Large intestine (tissue), 3 donors: ENCODE results near the gene TMSB10. TPM values are rescaled to one million over a fixed set of nuclear protein-coding genes. Genes with fewer than 3 reads are reported as not detected.

Source experiments
- DNase-seq, 2 donors: peaks; one replicate each; pipeline versions ENCODE4 v3.0.0 to v3.0.0-alpha.2; 2013
- H3K27ac ChIP-seq: one replicate; pipeline ENCODE4 v1.5.1; 2013; ENCODE audit warnings: low read length
- H3K27me3 ChIP-seq: 2 replicates; pipeline ENCODE4 v1.6.1; 2013; ENCODE audit warnings: low read length; ENCODE audit not compliant: control insufficient read depth, insufficient read depth
- H3K36me3 ChIP-seq: 2 replicates; pipeline ENCODE4 v1.6.1; 2013; ENCODE audit warnings: low read length; ENCODE audit not compliant: control insufficient read depth, insufficient read depth
- H3K4me1 ChIP-seq: one replicate; pipeline ENCODE4 v1.6.1; 2013; ENCODE audit warnings: low read length; ENCODE audit not compliant: control insufficient read depth, insufficient read depth
- H3K4me3 ChIP-seq: one replicate; pipeline ENCODE4 v1.5.1; 2013; ENCODE audit warnings: low read length
- H3K9me3 ChIP-seq: one replicate; pipeline ENCODE4 v1.6.1; 2013; ENCODE audit warnings: mild to moderate bottlenecking, low read depth, low read length, moderate library complexity; ENCODE audit not compliant: control insufficient read depth
- WGBS: methylation state at CpG from one replicate; pipeline ENCODE4 v1.1.5; 2013; ENCODE audit warnings: low lambda C conversion rate; ENCODE audit not compliant: insufficient coverage; 5-methylcytosine and 5-hydroxymethylcytosine counted together
- polyA plus RNA-seq: library from polyadenylated mRNA; unstranded; fragments of 120-200 nt; gene quantifications from one replicate; pipeline ENCODE4 v1.2.1, GENCODE V29; 2013

Gene TMSB10
- polyA plus RNA-seq, 1 donor: 1,245 TPM

DNA sequence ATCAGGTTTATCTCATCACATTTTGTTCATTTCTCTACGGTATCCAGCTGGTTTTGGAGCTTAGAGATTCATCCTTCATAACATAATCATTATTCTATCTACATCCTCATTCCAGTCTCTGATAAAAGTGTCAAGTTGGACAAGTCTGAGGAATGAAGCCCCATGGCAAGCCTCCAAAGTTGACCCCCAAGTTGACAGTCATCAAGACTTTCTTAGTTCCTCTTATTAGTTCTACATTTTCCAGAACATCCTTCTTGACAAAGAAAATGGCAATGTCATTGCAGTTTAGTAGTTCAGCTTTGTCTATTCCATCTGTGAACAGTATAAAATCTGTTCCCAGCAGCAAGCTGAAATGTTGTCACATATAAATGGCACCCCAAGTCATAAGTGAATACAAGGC is 4.5 kb upstream of the TMSB10 start:
- H3K27me3 ChIP-seq: no peaks in the 10 kb centered on the region
- no peak overlapping the region for H3K4me3 ChIP-seq
- H3K4me1 ChIP-seq: no peaks in the 10 kb centered on the region
- DNase-seq: no peak
- H3K36me3 ChIP-seq: no peaks in the 10 kb centered on the region
- no peak overlapping the region for H3K27ac ChIP-seq
- H3K9me3 ChIP-seq: peaks cover 2% of the 10 kb centered on the region
- 100% methylated on average over 1 of the region's 1 CpG for WGBS

DNA sequence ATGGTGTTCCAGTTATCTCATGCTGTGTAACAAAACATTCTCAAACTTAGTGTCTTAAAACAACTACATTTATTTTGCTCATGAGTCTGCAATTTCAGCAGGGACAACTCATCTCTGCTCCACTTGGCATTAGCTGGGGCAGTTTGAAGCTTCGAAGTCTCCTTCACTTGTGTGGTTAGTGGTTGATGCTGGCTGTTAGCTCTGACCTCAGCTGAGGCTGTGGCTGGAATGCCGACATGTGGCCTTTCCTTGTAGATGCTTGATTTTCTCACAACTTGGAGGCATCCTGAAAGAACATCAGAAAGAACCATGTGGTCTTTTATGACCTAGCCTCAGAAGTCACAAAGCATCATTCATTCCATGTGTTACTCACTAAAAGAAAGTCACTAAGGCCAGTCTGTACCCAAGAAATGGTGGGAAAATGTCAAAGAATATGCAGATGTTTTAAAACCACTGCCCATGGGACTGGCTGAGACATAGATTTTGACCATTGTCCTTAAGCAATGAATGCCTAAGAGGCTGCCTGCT is 3.8 kb upstream of the TMSB10 start:
- WGBS: no CpG with 5 or more reads among the region's 2 CpGs
- no peak for DNase-seq
- Histone ChIP-seq H3K27ac (no peak overlapping the region), H3K9me3 (peaks cover 2% of the 10 kb centered on the region), H3K4me3 (no peak overlapping the region), H3K36me3 (no peaks in the 10 kb centered on the region), H3K4me1 (no peaks in the 10 kb centered on the region), H3K27me3 (no peaks in the 10 kb centered on the region)

DNA sequence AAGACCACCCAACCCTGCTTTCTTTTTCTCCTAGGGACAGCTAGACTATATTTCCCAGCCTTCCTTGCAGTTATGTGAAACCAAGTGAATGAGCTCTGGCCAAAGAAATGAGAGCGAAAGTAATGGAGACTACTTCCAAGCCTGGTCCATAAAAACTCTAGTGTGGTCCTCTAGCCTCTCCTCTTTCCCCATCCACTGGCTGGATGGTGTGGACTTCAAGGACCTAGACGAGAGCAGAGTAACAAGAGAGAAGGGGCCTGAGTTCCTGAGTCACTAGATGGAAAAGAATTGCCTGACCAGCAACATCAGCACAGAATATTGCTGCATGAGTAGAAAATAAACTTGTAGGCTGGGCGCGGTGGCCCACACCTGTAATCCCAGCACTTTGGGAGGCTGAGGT is 2.9 kb upstream of the TMSB10 start:
- no peak overlapping the region for H3K4me3 ChIP-seq
- WGBS: no CpG with 5 or more reads among the region's 4 CpGs
- no peaks in the 10 kb centered on the region for H3K27me3 ChIP-seq
- peaks cover 2% of the 10 kb centered on the region for H3K9me3 ChIP-seq
- no peaks in the 10 kb centered on the region for H3K36me3 ChIP-seq
- H3K27ac ChIP-seq: no peak overlapping the region
- no peak for DNase-seq
- H3K4me1 ChIP-seq: peaks cover 4% of the 10 kb centered on the region

DNA sequence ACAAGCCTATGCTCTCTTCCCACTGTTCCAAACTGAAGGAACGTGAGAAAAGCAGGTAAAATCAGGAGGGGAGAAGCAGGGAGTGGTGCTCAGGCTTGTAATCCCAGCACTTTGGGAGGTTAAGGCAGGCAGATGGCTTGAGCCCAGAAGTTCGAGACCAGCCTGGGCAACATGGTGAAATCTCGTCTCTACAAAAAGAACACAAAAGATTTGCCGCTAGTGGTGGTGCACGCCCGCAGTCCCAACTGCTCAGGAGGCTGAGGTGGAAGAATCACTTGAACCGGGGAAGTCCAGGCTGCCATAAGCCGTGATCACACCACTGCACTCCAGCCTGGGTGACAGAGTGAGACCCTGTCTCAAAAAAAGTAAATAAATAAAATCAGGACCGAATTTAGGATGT is 1.3 kb upstream of the TMSB10 start:
- DNase-seq: no peak
- 50% methylated on average over 1 of the region's 9 CpGs for WGBS
- peaks cover 5% of the 10 kb centered on the region for H3K4me1 ChIP-seq
- no peak overlapping the region for H3K27ac ChIP-seq
- H3K4me3 ChIP-seq: no peak overlapping the region
- no peaks in the 10 kb centered on the region for H3K27me3 ChIP-seq
- peaks cover 4% of the 10 kb centered on the region for H3K9me3 ChIP-seq
- no peaks in the 10 kb centered on the region for H3K36me3 ChIP-seq

DNA sequence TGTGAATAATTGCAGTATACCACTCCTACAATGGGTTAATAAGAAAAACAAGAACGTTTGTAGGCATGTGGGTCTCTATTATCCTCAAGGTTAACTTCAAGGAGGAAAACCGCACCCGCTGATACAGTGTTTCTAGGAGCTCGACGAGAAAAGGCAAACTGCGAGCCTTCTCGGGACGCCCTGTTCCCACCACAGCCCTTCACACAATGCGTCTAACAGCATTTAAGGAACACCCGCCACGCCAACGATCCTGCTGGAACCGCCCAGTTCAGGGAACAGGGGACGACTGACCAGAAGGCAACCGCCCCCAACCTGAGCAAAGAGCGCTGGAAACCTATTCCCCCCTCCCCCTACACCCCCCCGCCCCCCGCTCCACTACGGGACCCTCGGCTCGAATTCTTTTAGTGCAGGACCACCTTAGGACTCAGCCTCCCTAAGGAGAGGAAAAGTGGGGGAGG is 710 bp upstream of the TMSB10 start:
- peaks cover 10% of the 10 kb centered on the region for H3K9me3 ChIP-seq
- peak overlapping the region; percentile 85 for H3K4me3 ChIP-seq
- peak overlapping the region; percentile 73 for H3K27ac ChIP-seq
- DNase-seq: peak in 1 of 2 donors; percentile 55
- no CpG with 5 or more reads among the region's 21 CpGs for WGBS
- H3K27me3 ChIP-seq: no peaks in the 10 kb centered on the region
- peaks cover 5% of the 10 kb centered on the region for H3K4me1 ChIP-seq
- no peaks in the 10 kb centered on the region for H3K36me3 ChIP-seq

DNA sequence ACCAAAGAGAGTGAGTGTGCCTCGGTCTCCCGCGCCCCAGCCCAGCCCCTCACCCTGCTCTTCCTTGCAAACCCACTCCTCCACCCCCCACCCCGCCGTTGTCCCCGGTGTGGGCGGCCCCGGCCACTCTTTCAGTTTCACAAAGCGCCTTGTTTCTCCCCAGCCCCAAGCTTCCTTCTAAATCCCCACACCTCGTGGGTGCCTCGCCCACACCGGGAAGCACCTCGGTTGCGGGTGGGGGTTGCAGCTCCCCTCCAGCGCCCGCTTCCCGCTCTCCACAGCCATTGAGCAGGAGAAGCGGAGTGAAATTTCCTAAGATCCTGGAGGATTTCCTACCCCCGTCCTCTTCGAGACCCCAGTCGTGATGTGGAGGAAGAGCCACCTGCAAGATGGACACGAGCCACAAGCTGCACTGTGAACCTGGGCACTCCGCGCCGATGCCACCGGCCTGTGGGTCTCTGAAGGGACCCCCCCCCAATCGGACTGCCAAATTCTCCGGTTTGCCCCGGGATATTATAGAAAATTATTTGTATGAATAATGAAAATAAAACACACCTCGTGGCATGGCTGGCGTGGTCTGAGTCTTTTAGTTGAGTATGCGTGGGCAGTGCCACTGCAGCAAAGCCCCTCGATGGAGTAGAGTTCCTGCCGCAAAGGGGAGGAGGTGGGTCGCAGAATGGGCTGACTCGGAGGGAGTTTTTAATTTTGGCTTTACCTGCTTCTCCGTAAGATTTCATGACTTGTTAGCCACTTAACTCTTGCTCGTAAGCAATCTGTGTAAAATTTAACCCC is 848 bp downstream of the TMSB10 start:
- no peaks in the 10 kb centered on the region for H3K36me3 ChIP-seq
- H3K27ac ChIP-seq: peak overlapping the region; percentile 86
- no CpG with 5 or more reads among the region's 38 CpGs for WGBS
- H3K27me3 ChIP-seq: no peaks in the 10 kb centered on the region
- peaks cover 11% of the 10 kb centered on the region for H3K9me3 ChIP-seq
- peak; percentile 35 to 74 for DNase-seq
- peaks cover 5% of the 10 kb centered on the region for H3K4me1 ChIP-seq
- peak overlapping the region; percentile 78 for H3K4me3 ChIP-seq

DNA sequence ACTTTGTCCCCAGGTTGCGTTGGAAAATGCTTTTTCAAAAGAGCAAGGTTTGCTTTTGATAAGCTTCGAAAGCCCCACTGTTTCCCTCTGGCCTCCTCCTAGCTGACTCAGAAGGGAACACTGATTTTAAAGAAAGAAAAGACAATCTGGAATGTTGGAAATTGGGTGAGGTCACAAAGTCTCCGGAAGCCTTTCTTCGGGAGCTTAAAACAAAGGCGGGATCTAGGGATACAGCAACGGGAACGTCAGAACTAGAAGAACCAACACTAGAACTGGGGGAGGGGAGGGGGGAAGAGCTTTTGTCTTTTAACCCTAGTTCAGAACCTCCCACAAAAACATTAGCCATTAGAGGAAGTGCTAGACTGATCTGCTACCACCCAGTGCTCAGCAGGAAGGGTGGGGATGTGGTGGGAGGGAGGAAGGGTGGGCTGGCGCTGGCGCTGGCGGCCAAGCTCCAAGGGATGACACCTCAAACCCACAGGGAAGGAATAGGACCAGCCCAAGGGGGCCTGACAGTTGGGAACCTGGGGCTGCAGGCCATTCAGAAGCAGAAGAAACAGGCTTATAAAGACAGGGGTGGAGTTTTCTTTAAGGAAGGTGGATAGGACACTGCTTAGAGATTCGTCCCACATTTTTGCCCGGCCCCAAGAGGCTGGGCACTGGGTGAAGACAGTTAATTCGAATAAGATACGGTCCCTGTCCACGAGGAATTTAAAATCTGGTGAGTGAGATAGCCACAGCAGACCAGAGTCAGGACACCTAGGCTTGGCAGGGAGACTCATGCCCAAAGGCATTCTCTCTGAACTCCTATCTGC is 1.7 kb downstream of the TMSB10 start:
- Histone ChIP-seq H3K27ac (peak overlapping the region; percentile 86), H3K9me3 (peaks cover 11% of the 10 kb centered on the region), H3K36me3 (no peaks in the 10 kb centered on the region), H3K27me3 (no peaks in the 10 kb centered on the region), H3K4me3 (peak overlapping the region; percentile 78), H3K4me1 (peaks cover 5% of the 10 kb centered on the region)
- no CpG with 5 or more reads among the region's 15 CpGs for WGBS
- peak; percentile 70 to 81 for DNase-seq

DNA sequence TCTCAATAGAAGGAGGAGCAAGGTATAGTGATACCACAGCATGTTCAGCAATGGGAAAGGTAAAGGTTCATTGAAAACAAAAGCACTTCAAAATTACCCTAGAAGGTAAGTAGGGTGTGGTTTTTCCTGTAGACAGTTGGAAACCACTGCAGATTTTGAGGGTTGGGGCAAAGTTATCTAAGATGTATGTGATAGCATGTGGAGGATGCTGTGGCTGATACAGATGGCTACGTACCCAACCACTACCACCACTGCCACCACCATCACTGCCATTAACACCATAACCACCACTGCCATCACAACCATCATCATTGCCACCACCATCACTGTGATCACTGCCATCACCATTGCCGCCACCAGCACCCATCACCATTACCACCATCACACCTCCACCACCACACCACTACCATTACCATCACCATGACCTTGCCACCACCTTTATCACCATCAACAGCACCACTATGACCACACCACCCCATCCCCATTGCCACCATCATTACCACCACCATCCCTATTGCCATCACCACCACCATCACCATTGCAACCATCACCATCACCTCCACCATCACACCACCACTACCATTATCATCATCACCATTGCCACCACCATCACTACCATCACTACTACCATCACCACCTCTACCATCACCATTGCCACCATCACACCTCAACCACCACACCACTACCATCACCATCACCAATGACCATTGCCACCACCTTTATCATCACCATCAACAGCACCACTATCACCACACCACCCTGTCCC is 3.7 kb downstream of the TMSB10 start:
- WGBS: no CpG with 5 or more reads among the region's 2 CpGs
- H3K9me3 ChIP-seq: peaks cover 11% of the 10 kb centered on the region
- no peak for DNase-seq
- no peaks in the 10 kb centered on the region for H3K36me3 ChIP-seq
- no peaks in the 10 kb centered on the region for H3K27me3 ChIP-seq
- no peak overlapping the region for H3K4me3 ChIP-seq
- peaks cover 5% of the 10 kb centered on the region for H3K4me1 ChIP-seq
- H3K27ac ChIP-seq: no peak overlapping the region

DNA sequence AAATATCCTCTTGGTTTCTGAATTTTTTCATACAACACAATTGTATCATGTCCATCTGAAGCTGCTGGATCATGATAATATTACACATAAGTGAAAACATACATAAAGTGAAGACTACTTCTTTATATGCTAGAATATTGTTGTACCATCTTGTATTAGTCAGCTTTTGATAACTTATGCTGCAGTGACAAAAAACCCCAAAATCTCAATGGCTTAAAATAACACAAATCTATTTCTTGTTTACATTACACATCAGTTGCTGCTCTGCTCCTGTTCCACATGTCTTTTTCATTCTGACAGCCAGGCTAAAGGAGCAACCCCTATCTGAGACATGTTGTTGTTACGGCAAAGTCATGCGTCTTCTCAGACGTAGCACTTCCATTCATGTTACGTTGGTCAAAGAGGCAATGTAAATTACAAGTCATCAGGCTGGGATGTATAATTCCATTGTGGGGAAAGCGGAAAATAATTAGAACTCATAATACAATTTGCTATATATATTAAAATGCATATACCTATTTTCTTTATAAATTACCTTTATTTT is 5.8 kb downstream of the TMSB10 start:
- WGBS: 100% methylated on average over 1 of the region's 5 CpGs
- no peaks in the 10 kb centered on the region for H3K27me3 ChIP-seq
- DNase-seq: no peak

DNA sequence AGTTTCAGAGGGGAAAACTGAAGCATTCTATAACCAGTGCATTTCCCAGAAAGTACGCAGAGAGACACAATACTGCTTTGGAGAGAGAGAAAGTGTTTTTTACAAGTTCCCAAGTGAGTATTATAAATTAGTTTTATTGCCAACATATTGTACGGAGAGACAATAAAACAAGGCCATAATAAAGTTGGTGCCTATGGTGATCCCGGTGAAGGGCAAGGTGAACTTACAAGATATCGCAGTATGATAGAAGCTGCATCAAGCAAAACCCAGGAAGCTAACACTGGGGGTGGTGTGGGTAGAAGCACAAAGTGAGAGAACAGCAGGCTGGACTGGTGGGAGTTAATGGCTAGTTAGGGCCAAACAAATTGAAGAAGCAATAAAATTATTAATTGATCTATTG is 7.5 kb downstream of the TMSB10 start:
- no peaks in the 10 kb centered on the region for H3K36me3 ChIP-seq
- no peak overlapping the region for H3K4me3 ChIP-seq
- DNase-seq: no peak
- H3K4me1 ChIP-seq: no peaks in the 10 kb centered on the region
- H3K9me3 ChIP-seq: peaks cover 9% of the 10 kb centered on the region
- 27% methylated on average over 3 of the region's 4 CpGs for WGBS
- H3K27ac ChIP-seq: no peak overlapping the region
- no peaks in the 10 kb centered on the region for H3K27me3 ChIP-seq

More for the DNA sequence above, 5.8 kb downstream of the TMSB10 start:
- no peak overlapping the region for H3K27ac ChIP-seq
- H3K4me3 ChIP-seq: no peak overlapping the region
- H3K36me3 ChIP-seq: no peaks in the 10 kb centered on the region
- H3K9me3 ChIP-seq: peaks cover 9% of the 10 kb centered on the region
- H3K4me1 ChIP-seq: peaks cover 5% of the 10 kb centered on the region
